Endodermal cell (in vitro differentiated cells): Measurements from ENCODE around the gene OTC. TPM values are rescaled to one million over a fixed set of nuclear protein-coding genes. Genes with fewer than 3 reads are reported as not detected.

Source experiments
- DNase-seq: peaks from one replicate; pipeline ENCODE4 v3.0.0-alpha.2; 2017
- H3K27ac ChIP-seq: 2 replicates; pipeline ENCODE4 v1.5.1; 2013; ENCODE audit warnings: mild to moderate bottlenecking, low read depth, low read length, moderate library complexity
- H3K27me3 ChIP-seq: 2 replicates; pipeline ENCODE4 v1.6.1; 2013; ENCODE audit warnings: mild to moderate bottlenecking, low read length, moderate library complexity; ENCODE audit not compliant: insufficient read depth, control insufficient read depth, poor library complexity, severe bottlenecking
- H3K36me3 ChIP-seq: 2 replicates; pipeline ENCODE4 v1.7.0; 2013; ENCODE audit warnings: mild to moderate bottlenecking, low read length, moderate library complexity; ENCODE audit not compliant: control insufficient read depth, insufficient read depth
- H3K4me1 ChIP-seq: one replicate; pipeline ENCODE4 v1.7.0; 2013; ENCODE audit warnings: low read length; ENCODE audit not compliant: control insufficient read depth, insufficient read depth
- H3K4me3 ChIP-seq: 2 replicates; pipeline ENCODE4 v1.5.1; 2013; ENCODE audit warnings: mild to moderate bottlenecking, low read length, moderate library complexity
- H3K9ac ChIP-seq: 2 replicates; pipeline ENCODE4 v1.6.1; 2013; ENCODE audit warnings: mild to moderate bottlenecking, low read length, moderate library complexity; ENCODE audit not compliant: poor library complexity, severe bottlenecking; ENCODE audit errors: extremely low read depth
- H3K9me3 ChIP-seq: 2 replicates; pipeline ENCODE4 v1.6.1; 2013; ENCODE audit warnings: mild to moderate bottlenecking, low read length, moderate library complexity; ENCODE audit not compliant: control insufficient read depth
- H3K27ac Mint-ChIP-seq: 2 replicates; pipeline ENCODE4 v1.8.0; 2020; ENCODE audit warnings: mixed read lengths
- H3K27me3 Mint-ChIP-seq: 2 replicates; pipeline ENCODE4 v1.8.0; 2021; ENCODE audit warnings: mild to moderate bottlenecking, mixed read lengths; ENCODE audit not compliant: insufficient read depth
- H3K36me3 Mint-ChIP-seq: 2 replicates; pipeline ENCODE4 v1.8.0; 2020; ENCODE audit warnings: low read depth, mixed read lengths
- H3K4me1 Mint-ChIP-seq: 2 replicates; pipeline ENCODE4 v1.8.0; 2020; ENCODE audit warnings: mixed read lengths
- H3K4me3 Mint-ChIP-seq: 2 replicates; pipeline ENCODE4 v1.8.0; 2020; ENCODE audit warnings: mild to moderate bottlenecking, moderate library complexity, mixed read lengths
- H3K9me3 Mint-ChIP-seq: 2 replicates; pipeline ENCODE4 v1.8.0; 2020; ENCODE audit warnings: mild to moderate bottlenecking, mixed read lengths
- WGBS, 2 experiments: methylation state at CpG; one replicate each; pipeline versions ENCODE4 v1.1.5 to v1.1.7; 2013; ENCODE audit warnings: missing lambda C conversion rate in 2 of 2, mixed read lengths in 1 of 2; ENCODE audit not compliant: insufficient coverage in 1 of 2, insufficient read length in 1 of 2; 5-methylcytosine and 5-hydroxymethylcytosine counted together
- total RNA-seq, 2 donors: library from RNA; stranded (reverse); fragmentation: NEBNext Ultra II Directional in 1 of 2; extraction: Animal tissue kit (Norgen Biotek cat#: 25700) in 1 of 2; gene quantifications; 2 replicates in 1 of 2; 3 replicates in 1 of 2; pipeline ENCODE4 v1.2.1, GENCODE V29; 2021
- TF ChIP-seq, protein P1 (sequence below): fragments of 200-600 bp; sonication (generic); conservative IDR thresholded peaks from 2 replicates; pipeline ENCODE4 v1.5.0; 2021; ENCODE audit warnings: antibody characterized with exemption, mild to moderate bottlenecking

Gene OTC
- total RNA-seq, 2 donors from 2014 or later = not detected

- Mint-ChIP-seq H3K27me3 (no peaks in the 10 kb centered on the region), H3K36me3 (peaks cover 9% of the 10 kb centered on the region), H3K4me3 (no peak overlapping the region), H3K27ac (no peak overlapping the region), H3K4me1 (no peaks in the 10 kb centered on the region), H3K9me3 (peaks cover 22% of the 10 kb centered on the region)
- Histone ChIP-seq H3K36me3 (peaks cover 6% of the 10 kb centered on the region), H3K9me3 (no peaks in the 10 kb centered on the region), H3K4me3 (no peak overlapping the region), H3K4me1 (no peaks in the 10 kb centered on the region), H3K9ac (no peak overlapping the region), H3K27ac (no peak overlapping the region), H3K27me3 (no peaks in the 10 kb centered on the region)
- no peak for DNase-seq
- TF ChIP-seq, protein P1, sequence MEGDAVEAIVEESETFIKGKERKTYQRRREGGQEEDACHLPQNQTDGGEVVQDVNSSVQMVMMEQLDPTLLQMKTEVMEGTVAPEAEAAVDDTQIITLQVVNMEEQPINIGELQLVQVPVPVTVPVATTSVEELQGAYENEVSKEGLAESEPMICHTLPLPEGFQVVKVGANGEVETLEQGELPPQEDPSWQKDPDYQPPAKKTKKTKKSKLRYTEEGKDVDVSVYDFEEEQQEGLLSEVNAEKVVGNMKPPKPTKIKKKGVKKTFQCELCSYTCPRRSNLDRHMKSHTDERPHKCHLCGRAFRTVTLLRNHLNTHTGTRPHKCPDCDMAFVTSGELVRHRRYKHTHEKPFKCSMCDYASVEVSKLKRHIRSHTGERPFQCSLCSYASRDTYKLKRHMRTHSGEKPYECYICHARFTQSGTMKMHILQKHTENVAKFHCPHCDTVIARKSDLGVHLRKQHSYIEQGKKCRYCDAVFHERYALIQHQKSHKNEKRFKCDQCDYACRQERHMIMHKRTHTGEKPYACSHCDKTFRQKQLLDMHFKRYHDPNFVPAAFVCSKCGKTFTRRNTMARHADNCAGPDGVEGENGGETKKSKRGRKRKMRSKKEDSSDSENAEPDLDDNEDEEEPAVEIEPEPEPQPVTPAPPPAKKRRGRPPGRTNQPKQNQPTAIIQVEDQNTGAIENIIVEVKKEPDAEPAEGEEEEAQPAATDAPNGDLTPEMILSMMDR = no peak
- WGBS, 2 experiments = 95 to 100% methylated on average over 3 to 7 of the region's 7 CpGs
Measured at GRCh38 chrX:38315186-38315585, 37.2 kb upstream of the OTC start.

GRCh38 chrX:38318196-38318595 is 34.2 kb upstream of the OTC start:
- no peaks in the 10 kb centered on the region for H3K27me3 ChIP-seq
- H3K27me3 Mint-ChIP-seq = no peaks in the 10 kb centered on the region
- no peaks in the 10 kb centered on the region for H3K4me1 ChIP-seq
- H3K4me3 ChIP-seq = no peak overlapping the region
- peaks cover 8% of the 10 kb centered on the region for H3K36me3 Mint-ChIP-seq
- no peak overlapping the region for H3K4me3 Mint-ChIP-seq
- H3K4me1 Mint-ChIP-seq = no peaks in the 10 kb centered on the region
- H3K27ac ChIP-seq = no peak overlapping the region
- TF ChIP-seq, protein P1 = no peak
- peaks cover 3% of the 10 kb centered on the region for H3K36me3 ChIP-seq
- DNase-seq = no peak
- H3K27ac Mint-ChIP-seq = no peak overlapping the region
- H3K9me3 ChIP-seq = no peaks in the 10 kb centered on the region
- peaks cover 18% of the 10 kb centered on the region for H3K9me3 Mint-ChIP-seq
- H3K9ac ChIP-seq = no peak overlapping the region
- 88% methylated on average over 2 of the region's 3 CpGs; no CpG with 5 or more reads in 1 of the 2 experiments for WGBS, 2 experiments

DNA sequence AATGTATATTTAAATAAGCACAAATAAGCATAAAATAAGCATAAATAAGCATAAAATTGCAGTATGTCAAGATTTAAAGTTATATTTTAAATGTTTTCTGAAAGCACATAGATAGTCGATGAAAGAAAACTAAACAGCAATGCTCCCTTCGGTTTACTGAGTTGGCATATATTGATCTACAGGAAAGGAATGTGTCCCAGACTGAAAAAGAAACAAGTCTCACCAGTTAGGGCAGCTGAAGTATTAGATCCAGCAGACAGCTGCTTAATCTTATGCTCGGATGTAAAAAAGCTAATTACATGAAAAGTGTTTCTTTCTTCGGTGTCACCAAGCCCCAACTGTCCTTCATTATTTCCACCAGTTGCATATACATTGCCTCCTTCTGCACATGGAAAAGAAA is 33.8 kb upstream of the OTC start:
- Mint-ChIP-seq H3K27ac (no peak overlapping the region), H3K4me3 (no peak overlapping the region), H3K36me3 (peaks cover 8% of the 10 kb centered on the region), H3K4me1 (no peaks in the 10 kb centered on the region), H3K27me3 (no peaks in the 10 kb centered on the region), H3K9me3 (peaks cover 18% of the 10 kb centered on the region)
- no peak overlapping the region for H3K4me3 ChIP-seq
- 97 to 98% methylated on average over 3 to 4 of the region's 4 CpGs for WGBS, 2 experiments
- no peak overlapping the region for H3K9ac ChIP-seq
- no peaks in the 10 kb centered on the region for H3K9me3 ChIP-seq
- TF ChIP-seq, protein P1 = no peak
- no peak overlapping the region for H3K27ac ChIP-seq
- no peaks in the 10 kb centered on the region for H3K4me1 ChIP-seq
- peaks cover 3% of the 10 kb centered on the region for H3K36me3 ChIP-seq
- H3K27me3 ChIP-seq = no peaks in the 10 kb centered on the region
- no peak for DNase-seq
